H1 (cell line): ENCODE measurements around the gene TOMM5. TPM values are rescaled to one million over a fixed set of nuclear protein-coding genes. Genes with fewer than 3 reads are reported as not detected.

Experiments
- ASH2L ChIP-seq: fragments of 200-600, 300-600 bp; sonication (generic); IDR thresholded peaks from one replicate; pipeline ENCODE4 v1.7.1; 2017; ENCODE audit warnings: low read length
- CBX8 ChIP-seq: fragments of 300-800, 300-1000 bp; sonication (generic); IDR thresholded peaks from 2 replicates; pipeline ENCODE4 v1.7.1; 2016; ENCODE audit warnings: low read depth, low read length, borderline replicate concordance
- CREB1 ChIP-seq: IDR thresholded peaks from 2 replicates; pipeline ENCODE4 v1.6.1; 2012; ENCODE audit warnings: inconsistent platforms
- EZH2 ChIP-seq: fragments of 200-600 bp; sonication (generic); IDR thresholded peaks from 2 replicates; pipeline ENCODE4 v1.7.1; 2012; ENCODE audit warnings: low read depth, mild to moderate bottlenecking, moderate library complexity, low read length, inconsistent platforms; ENCODE audit not compliant: severe bottlenecking
- SIRT6 ChIP-seq: IDR thresholded peaks from one replicate; pipeline ENCODE4 v1.7.1; 2012; ENCODE audit warnings: low read length, inconsistent platforms
- polyA plus RNA-seq, 7 experiments: library from polyadenylated mRNA; depleted of rRNA in 3 of 7; stranded (reverse) in 5 of 7; unstranded in 2 of 7; fragments of >200 nt in 5 of 7; fragments of 200-250 nt in 2 of 7; gene quantifications; 1 replicate in 5 of 7; 2 replicates in 1 of 7; 4 replicates in 1 of 7; pipeline versions ENCODE4 v1.2.1 to v1.2.3, GENCODE V29; 2011 to 2013; ENCODE audit warnings: missing spikeins in 2 of 7, mixed read lengths in 2 of 7
- total RNA-seq: library from RNA; stranded (reverse); fragmentation: NEBNext Ultra II Directional; extraction: Animal tissue kit (Norgen Biotek cat#: 25700); gene quantifications from 2 replicates; pipeline ENCODE4 v1.2.1, GENCODE V29; 2021

The TOMM5 gene
- total and polyA plus RNA-seq, 2 of the 8 experiments (the other 6 are each of a cell fraction or from before 2014, with no cell fraction given) = 171 to 174 TPM

- TF ChIP-seq CBX8 (no peak), ASH2L (no peak), EZH2 (no peak), CREB1 (no peak), SIRT6 (no peak)
Observed at GRCh38 chr9:37551888-37552287, 40.5 kb downstream of the TOMM5 start (continued).
